Ascending aorta (tissue), 2 donors: ENCODE data around the gene RNU1-4. TPM values are rescaled to one million over a fixed set of nuclear protein-coding genes. Genes with fewer than 3 reads are reported as not detected.
"Not testable (repeated sequence)": the region's sequence is repeated elsewhere in the genome, so short reads cannot be mapped to it uniquely, and the experiment has no call there.

Experiments
- DNase-seq, 2 donors: peaks; one replicate each; pipeline ENCODE4 v3.0.0-alpha.2; 2019; ENCODE audit warnings: low spot score in 2 of 2
- H3K27ac ChIP-seq, 2 donors: fragments of 200-600 bp; sonication (generic); one replicate each; pipeline ENCODE4 v1.5.1; 2016 to 2017; ENCODE audit warnings: mild to moderate bottlenecking in 1 of 2
- H3K27me3 ChIP-seq: fragments of 200-600 bp; sonication (generic); one replicate; pipeline ENCODE4 v1.5.1; 2017
- H3K36me3 ChIP-seq, 2 donors: fragments of 200-600 bp; sonication (generic); one replicate each; pipeline ENCODE4 v1.5.1; 2016
- H3K4me1 ChIP-seq, 2 donors: fragments of 200-600 bp; sonication (generic); one replicate each; pipeline ENCODE4 v1.5.1; 2016 to 2017; ENCODE audit warnings: mild to moderate bottlenecking in 1 of 2
- H3K4me3 ChIP-seq, 2 donors: fragments of 200-600 bp; sonication (generic); one replicate each; pipeline ENCODE4 v1.5.1; 2016 to 2017; ENCODE audit warnings: mild to moderate bottlenecking in 1 of 2
- H3K9me3 ChIP-seq, 2 donors: fragments of 200-600 bp; sonication (generic); one replicate each; pipeline ENCODE4 v1.5.1; 2016
- CTCF ChIP-seq, 3 experiments: fragments of 200-600 bp in 2 of 3; fragments of 450-650 bp in 1 of 3; sonication (generic) in 2 of 3; IDR thresholded peaks; one replicate each; pipeline ENCODE4 v1.5.1; 2016 to 2019; ENCODE audit warnings: antibody characterized with exemption in 3 of 3, mild to moderate bottlenecking in 1 of 3, moderate library complexity in 1 of 3
- intact Hi-C: fragments of 100-400 bp; cut with DNase I; formaldehyde crosslinking; loops from one replicate; pipeline ENCODE4 v1.15.1; 2023
- total RNA-seq: library from RNA; depleted of rRNA; stranded (reverse); fragments of >200 nt; gene quantifications from one replicate; pipeline ENCODE4 v1.1.0, GENCODE V29; 2016

The RNU1-4 gene
- total RNA-seq, 1 donor from 2014 or later, result under 0.01 TPM

DNA sequence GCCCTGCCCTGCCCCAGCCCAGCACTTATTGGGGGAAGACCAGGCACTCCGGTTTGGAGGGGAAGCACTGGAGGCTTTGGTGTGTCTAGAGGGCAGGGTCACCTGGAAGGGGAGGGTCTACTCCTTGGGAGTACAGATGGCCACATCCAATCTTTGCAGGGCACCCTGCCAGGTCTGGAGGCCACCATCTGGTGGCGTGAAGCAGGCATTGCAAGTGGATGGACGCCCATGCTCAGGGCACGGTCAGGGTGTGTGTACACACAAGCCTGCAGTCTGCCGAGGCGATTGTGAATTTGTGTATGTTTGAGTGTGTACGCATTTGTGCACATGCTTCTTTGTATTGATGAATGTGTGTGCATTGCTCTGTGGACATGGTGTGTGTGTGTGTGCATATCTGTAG is 37.2 kb upstream of the RNU1-4 start:
- H3K36me3 ChIP-seq, DNase-seq, H3K27ac ChIP-seq, H3K4me1 ChIP-seq, intact Hi-C loops, H3K4me3 ChIP-seq, H3K9me3 ChIP-seq, H3K27me3 ChIP-seq: not testable (repeated sequence)

DNA sequence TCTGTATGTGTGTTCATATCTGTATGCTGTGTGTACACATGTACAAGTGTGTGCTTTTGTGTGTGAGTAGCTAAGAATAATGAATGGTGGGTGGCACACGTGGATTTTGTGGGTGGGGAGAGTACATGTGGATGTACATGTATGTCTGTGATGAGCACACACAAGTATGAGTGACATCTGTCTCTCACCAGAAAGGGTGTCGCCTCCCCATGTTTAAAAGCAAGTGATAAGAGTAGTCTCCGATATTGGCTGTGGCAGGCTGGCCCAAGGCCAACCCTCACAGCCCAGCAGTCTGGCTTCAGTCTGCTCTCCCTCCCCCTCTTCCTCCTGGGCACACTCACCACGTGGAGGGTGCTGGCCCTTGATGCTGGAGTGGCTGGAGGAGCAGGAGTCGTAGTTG is 36.7 kb upstream of the RNU1-4 start:
- H3K27me3 ChIP-seq, H3K4me3 ChIP-seq, H3K36me3 ChIP-seq, H3K27ac ChIP-seq, H3K9me3 ChIP-seq, intact Hi-C loops, DNase-seq, H3K4me1 ChIP-seq: not testable (repeated sequence)

GRCh38 chr1:16704076-16704475 is 36.2 kb upstream of the RNU1-4 start:
- H3K36me3 ChIP-seq, H3K9me3 ChIP-seq, DNase-seq, H3K4me3 ChIP-seq, H3K27me3 ChIP-seq, H3K27ac ChIP-seq, intact Hi-C loops, H3K4me1 ChIP-seq: not testable (repeated sequence)

DNA sequence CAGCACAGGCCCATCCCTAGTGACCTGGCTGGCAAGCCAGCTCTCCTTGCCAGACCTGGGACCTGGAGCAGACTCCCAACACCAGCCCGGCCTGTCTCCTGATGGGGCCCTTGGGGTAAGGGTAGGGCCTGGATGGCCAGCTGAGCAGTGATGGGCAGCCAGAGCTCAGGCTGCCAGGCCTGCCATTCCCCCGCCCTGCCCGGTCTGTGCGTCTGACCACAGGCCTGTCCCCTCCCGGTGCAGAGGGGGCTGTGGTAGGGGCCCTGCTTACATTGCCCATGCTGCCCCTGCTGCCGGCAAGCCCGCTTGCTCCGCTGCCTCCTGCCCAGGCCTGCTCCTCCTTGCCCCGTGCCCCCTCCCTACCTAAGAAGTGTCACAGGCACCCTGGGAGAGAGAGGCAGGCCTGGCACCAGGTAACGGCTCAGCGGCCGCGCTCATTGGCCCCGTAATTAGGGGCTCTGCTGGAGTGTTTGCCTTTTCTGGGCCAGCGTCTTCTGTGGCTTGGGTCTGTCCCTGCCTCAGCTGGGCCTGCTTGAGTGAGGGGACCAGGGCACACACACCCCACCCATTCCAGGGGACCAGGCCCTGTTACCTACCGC is 35.7 kb upstream of the RNU1-4 start:
- H3K4me3 ChIP-seq, intact Hi-C loops, H3K4me1 ChIP-seq, H3K9me3 ChIP-seq, H3K36me3 ChIP-seq, DNase-seq, H3K27ac ChIP-seq, H3K27me3 ChIP-seq: not testable (repeated sequence)

- H3K4me3 ChIP-seq, H3K27me3 ChIP-seq, DNase-seq, intact Hi-C loops, H3K27ac ChIP-seq, H3K9me3 ChIP-seq, H3K36me3 ChIP-seq, H3K4me1 ChIP-seq: not testable (repeated sequence)
These were observed 34.0 kb upstream of the RNU1-4 start for GRCh38 chr1:16706302-16706701.

GRCh38 chr1:16707130-16708093 is 32.9 kb upstream of the RNU1-4 start:
- H3K27me3 ChIP-seq, DNase-seq, H3K9me3 ChIP-seq, H3K4me1 ChIP-seq, H3K36me3 ChIP-seq, intact Hi-C loops, H3K27ac ChIP-seq: not testable (repeated sequence)
- TF ChIP-seq CTCF (IDR thresholded peaks at IDR 0.05), result peak in 1 of 3 experiments; percentile 4
- peak overlapping the region; percentile 21 to 35 for H3K4me3 ChIP-seq

DNA sequence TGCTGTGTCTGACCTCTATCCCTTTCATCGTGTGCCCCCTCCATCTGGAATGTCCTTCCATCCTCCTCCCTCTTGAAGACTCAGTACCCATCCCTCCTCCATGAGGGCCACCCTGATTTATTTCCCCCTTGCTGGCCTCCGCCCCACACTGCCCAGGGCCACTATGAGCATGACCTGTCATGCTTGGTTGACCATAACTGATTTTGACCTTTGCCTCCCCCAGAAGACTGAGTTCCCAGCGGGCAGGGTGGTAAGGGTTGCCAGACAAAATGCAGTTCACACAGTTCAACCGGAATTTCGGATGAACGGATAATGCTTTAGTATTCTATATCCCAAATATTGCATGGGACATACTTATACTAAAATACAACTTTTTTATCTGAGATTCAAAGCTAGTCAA is 31.6 kb upstream of the RNU1-4 start:
- DNase-seq, H3K27ac ChIP-seq, H3K9me3 ChIP-seq, H3K27me3 ChIP-seq, intact Hi-C loops, H3K4me3 ChIP-seq, H3K4me1 ChIP-seq, H3K36me3 ChIP-seq: not testable (repeated sequence)

DNA sequence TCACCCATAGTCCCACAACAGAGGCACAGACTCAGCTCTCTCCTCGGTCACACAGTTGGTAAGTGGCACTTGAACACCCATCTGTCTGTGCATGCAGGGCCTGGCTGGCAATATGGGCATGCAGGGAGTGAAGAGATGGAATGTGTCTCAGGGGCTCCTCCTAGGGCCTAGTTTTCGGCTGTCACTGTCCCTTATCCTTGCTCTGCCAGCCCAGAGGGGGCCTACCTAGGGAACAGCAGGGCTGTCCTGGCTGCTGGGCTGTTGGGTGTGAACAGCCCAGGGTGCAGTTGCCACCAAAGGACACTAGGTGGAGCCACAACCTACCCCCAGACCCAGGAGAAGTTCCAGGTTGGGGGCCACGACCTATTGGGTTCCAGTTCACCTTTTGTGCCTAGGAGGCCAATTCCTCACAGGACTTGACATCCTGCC is 30.6 kb upstream of the RNU1-4 start:
- peak in 1 of 3 experiments; percentile 24 for TF ChIP-seq CTCF (IDR thresholded peaks at IDR 0.05)
- not testable (repeated sequence) for DNase-seq

DNA sequence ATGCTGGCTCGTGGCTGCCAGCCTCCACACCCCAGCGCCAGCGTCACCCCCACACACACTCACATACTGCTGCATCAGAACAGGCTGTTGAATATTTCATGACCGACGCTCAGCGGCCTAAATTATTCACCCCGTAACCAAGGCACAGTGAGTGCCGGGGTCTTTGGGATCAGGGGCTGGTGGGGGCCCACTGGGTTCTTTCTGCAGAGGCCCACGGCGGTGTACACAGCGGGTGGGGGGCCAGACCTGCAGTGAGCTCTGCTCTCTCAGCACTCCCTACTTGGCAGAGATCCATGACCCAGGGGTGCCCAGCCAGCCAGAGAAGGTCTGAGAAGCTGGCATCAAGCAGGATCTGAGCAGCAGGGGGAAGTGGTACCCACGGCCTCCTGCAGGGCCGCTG is 29.7 kb upstream of the RNU1-4 start:
- H3K27ac ChIP-seq, H3K4me3 ChIP-seq, H3K27me3 ChIP-seq, H3K36me3 ChIP-seq, DNase-seq, H3K9me3 ChIP-seq, H3K4me1 ChIP-seq, intact Hi-C loops: not testable (repeated sequence)

More for the DNA sequence above, 30.6 kb upstream of the RNU1-4 start:
- H3K4me1 ChIP-seq, intact Hi-C loops, H3K27me3 ChIP-seq, H3K36me3 ChIP-seq, H3K9me3 ChIP-seq, H3K4me3 ChIP-seq, H3K27ac ChIP-seq: not testable (repeated sequence)

DNA sequence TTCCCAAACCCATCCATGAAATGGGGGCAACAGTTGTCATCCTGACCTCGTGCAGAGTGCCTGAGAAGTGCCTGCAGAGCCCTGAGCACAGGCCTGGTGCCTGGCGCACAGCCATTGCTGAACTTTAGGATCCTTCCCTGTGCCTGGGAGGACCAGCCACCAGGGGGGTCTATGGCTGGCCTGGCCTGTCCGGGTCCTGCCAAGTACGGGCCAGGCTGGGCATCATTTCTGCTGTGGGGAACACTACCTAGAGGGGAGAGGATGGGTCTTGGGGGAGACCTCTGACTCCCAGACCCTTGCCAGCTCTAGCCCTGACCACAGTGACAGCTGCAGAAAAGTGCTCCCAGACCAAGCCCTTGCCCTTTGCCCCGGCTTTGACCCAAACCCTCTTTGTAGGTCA is 28.2 kb upstream of the RNU1-4 start:
- H3K4me3 ChIP-seq, H3K4me1 ChIP-seq, DNase-seq, H3K36me3 ChIP-seq, H3K27ac ChIP-seq, H3K9me3 ChIP-seq, H3K27me3 ChIP-seq, intact Hi-C loops: not testable (repeated sequence)

GRCh38 chr1:16712582-16712981 is 27.7 kb upstream of the RNU1-4 start:
- H3K4me1 ChIP-seq, H3K27me3 ChIP-seq, DNase-seq, H3K4me3 ChIP-seq, intact Hi-C loops, H3K27ac ChIP-seq, H3K36me3 ChIP-seq, H3K9me3 ChIP-seq: not testable (repeated sequence)

DNA sequence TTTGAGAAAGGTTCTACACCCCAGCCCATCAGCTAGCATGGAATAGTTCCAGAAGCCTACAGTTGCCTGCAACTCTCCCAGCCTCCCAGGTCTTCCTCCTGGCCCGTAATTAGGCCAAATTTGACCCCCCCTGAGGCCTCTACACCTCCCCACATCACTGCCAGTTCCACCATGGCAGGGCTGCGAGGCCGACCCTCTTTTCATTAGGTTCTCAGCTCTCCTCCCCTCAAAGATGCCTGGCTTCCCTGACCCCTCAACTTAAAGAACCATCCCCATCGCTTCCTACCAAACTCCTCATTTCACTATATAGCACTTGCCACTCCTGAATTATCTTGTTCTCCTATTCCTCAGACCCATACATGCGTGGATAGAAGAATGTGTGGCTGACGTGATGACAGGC is 27.3 kb upstream of the RNU1-4 start:
- H3K27me3 ChIP-seq, intact Hi-C loops, DNase-seq, H3K27ac ChIP-seq, H3K4me1 ChIP-seq, H3K36me3 ChIP-seq, H3K9me3 ChIP-seq, H3K4me3 ChIP-seq: not testable (repeated sequence)
